ENCODE measurements around the gene MGST1.

The MGST1 gene

DNA sequence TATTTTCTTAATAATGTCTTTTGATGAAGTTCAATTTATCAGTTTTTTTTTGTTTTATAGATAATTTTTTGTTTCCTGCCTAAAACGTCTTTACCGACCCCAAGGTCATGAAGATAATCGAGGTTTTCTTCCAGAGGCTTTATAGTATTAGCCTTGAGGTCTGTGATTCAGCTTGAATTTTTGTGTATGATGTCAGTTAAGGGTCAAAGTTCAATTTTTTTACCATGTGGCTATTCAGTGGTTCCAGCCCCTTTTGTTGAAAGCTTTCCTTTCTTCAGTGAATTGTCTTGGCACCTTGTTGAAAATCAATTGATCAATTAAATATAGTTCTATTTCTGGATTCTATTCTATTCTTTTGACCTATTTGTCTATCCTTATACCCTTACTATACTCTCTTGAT lies 3.2 kb upstream of the MGST1 start:
- Histone ChIP-seq H2BK5ac (ENCODE audit: low read length) (no peak overlapping the region), H3K23ac (ENCODE audit: low read length) (no peak overlapping the region), H3K56ac (ENCODE audit: low read length) (no peak overlapping the region), H3K27ac (ENCODE audit: low read depth, low read length) (no peak overlapping the region), H3K18ac (ENCODE audit: low read length) (no peak overlapping the region), H4K8ac (ENCODE audit: low read depth, low read length) (no peak overlapping the region), H3K4me3 (ENCODE audit: low read length) (no peak overlapping the region), H3K27me3 (ENCODE audit: insufficient read depth, low read length, poor library complexity) (no peaks in the 10 kb centered on the region), H3K4ac (ENCODE audit: low read depth, low read length) (no peak overlapping the region), H2AK5ac (ENCODE audit: low read length) (no peak overlapping the region), H3K79me1 (ENCODE audit: low read length) (no peaks in the 10 kb centered on the region), H2BK15ac (replicated peaks; ENCODE audit: low read depth) (no peak overlapping the region), H3K36me3 (ENCODE audit: control insufficient read depth, insufficient read depth, low read length) (no peaks in the 10 kb centered on the region), H3K4me1 (ENCODE audit: control insufficient read depth, low read depth, low read length) (peaks cover 3% of the 10 kb centered on the region), H3K4me2 (ENCODE audit: low read length) (no peak overlapping the region), H3K9ac (ENCODE audit: low read length) (no peak overlapping the region), H2BK120ac (ENCODE audit: low read depth, low read length) (no peak overlapping the region), H4K5ac (ENCODE audit: low read length) (no peak overlapping the region), H3K79me2 (ENCODE audit: control insufficient read depth, insufficient read depth, low read length) (peaks cover 18% of the 10 kb centered on the region)
- no CpG with 5 or more reads among the region's 3 CpGs for WGBS (ENCODE audit: extremely low coverage, insufficient coverage, low lambda C conversion rate)
- no peak for DNase-seq

DNA sequence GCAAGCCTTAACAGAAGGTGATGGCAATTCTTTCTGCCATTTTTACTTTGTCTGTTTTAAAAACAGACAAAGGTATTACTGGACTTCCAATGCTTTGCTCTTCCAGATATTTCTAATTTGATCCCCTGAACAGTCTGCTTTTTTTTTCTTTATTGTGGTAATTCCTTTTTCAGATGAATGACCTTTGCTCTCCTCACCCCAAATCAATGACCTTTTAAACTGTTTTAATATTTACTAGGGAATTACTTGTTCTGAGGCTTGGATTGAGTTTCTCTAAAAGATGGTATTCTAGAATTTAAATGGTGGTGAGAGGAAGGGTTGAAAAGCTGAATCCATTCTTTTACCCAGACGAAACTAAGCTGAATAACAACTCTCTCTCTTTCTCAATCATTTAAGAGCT lies 2.3 kb upstream of the MGST1 start:
- no peaks in the 10 kb centered on the region for H3K36me3 ChIP-seq (ENCODE audit: control insufficient read depth, insufficient read depth, low read length)
- H3K79me2 ChIP-seq (ENCODE audit: control insufficient read depth, insufficient read depth, low read length) = peaks cover 24% of the 10 kb centered on the region
- peaks cover 1% of the 10 kb centered on the region for H3K79me1 ChIP-seq (ENCODE audit: low read length)
- no peaks in the 10 kb centered on the region for H3K27me3 ChIP-seq (ENCODE audit: insufficient read depth, low read length, poor library complexity)
- H2BK15ac ChIP-seq (replicated peaks; ENCODE audit: low read depth) = no peak overlapping the region
- no peak overlapping the region for H3K56ac ChIP-seq (ENCODE audit: low read length)
- H3K4me1 ChIP-seq (ENCODE audit: control insufficient read depth, low read depth, low read length) = peaks cover 3% of the 10 kb centered on the region
- no peak overlapping the region for H3K9ac ChIP-seq (ENCODE audit: low read length)
- no peak overlapping the region for H3K23ac ChIP-seq (ENCODE audit: low read length)
- H3K18ac ChIP-seq (ENCODE audit: low read length) = no peak overlapping the region
- H2AK5ac ChIP-seq (ENCODE audit: low read length) = no peak overlapping the region
- H3K4ac ChIP-seq (ENCODE audit: low read depth, low read length) = no peak overlapping the region
- H4K8ac ChIP-seq (ENCODE audit: low read depth, low read length) = no peak overlapping the region
- H3K27ac ChIP-seq (ENCODE audit: low read depth, low read length) = no peak overlapping the region
- H4K5ac ChIP-seq (ENCODE audit: low read length) = no peak overlapping the region
- no peak overlapping the region for H2BK5ac ChIP-seq (ENCODE audit: low read length)
- no CpG with 5 or more reads among the region's 1 CpG for WGBS (ENCODE audit: extremely low coverage, insufficient coverage, low lambda C conversion rate)
- H2BK120ac ChIP-seq (ENCODE audit: low read depth, low read length) = no peak overlapping the region
- no peak overlapping the region for H3K4me3 ChIP-seq (ENCODE audit: low read length)
- H3K4me2 ChIP-seq (ENCODE audit: low read length) = no peak overlapping the region
- DNase-seq = no peak

- Histone ChIP-seq H3K27ac (ENCODE audit: low read depth, low read length) (peak overlapping the region; percentile 37), H2BK120ac (ENCODE audit: low read depth, low read length) (no peak overlapping the region), H3K79me2 (ENCODE audit: control insufficient read depth, insufficient read depth, low read length) (peaks cover 38% of the 10 kb centered on the region), H4K5ac (ENCODE audit: low read length) (no peak overlapping the region), H3K27me3 (ENCODE audit: insufficient read depth, low read length, poor library complexity) (no peaks in the 10 kb centered on the region), H2BK5ac (ENCODE audit: low read length) (peak overlapping the region; percentile 4), H3K4me3 (ENCODE audit: low read length) (no peak overlapping the region), H3K4ac (ENCODE audit: low read depth, low read length) (no peak overlapping the region), H2BK15ac (replicated peaks; ENCODE audit: low read depth) (no peak overlapping the region), H4K8ac (ENCODE audit: low read depth, low read length) (no peak overlapping the region), H3K36me3 (ENCODE audit: control insufficient read depth, insufficient read depth, low read length) (no peaks in the 10 kb centered on the region), H3K18ac (ENCODE audit: low read length) (no peak overlapping the region), H3K23ac (ENCODE audit: low read length) (no peak overlapping the region), H3K79me1 (ENCODE audit: low read length) (peaks cover 6% of the 10 kb centered on the region), H3K56ac (ENCODE audit: low read length) (peak overlapping the region; percentile 79), H3K9ac (ENCODE audit: low read length) (peak overlapping the region; percentile 39), H2AK5ac (ENCODE audit: low read length) (no peak overlapping the region), H3K4me2 (ENCODE audit: low read length) (peak overlapping the region; percentile 32), H3K4me1 (ENCODE audit: control insufficient read depth, low read depth, low read length) (peaks cover 3% of the 10 kb centered on the region)
- no peak for DNase-seq
- WGBS (ENCODE audit: extremely low coverage, insufficient coverage, low lambda C conversion rate) = no CpG with 5 or more reads among the region's 7 CpGs
Measured at GRCh38 chr12:16346958-16347357, 487 bp upstream of the MGST1 start.

DNA sequence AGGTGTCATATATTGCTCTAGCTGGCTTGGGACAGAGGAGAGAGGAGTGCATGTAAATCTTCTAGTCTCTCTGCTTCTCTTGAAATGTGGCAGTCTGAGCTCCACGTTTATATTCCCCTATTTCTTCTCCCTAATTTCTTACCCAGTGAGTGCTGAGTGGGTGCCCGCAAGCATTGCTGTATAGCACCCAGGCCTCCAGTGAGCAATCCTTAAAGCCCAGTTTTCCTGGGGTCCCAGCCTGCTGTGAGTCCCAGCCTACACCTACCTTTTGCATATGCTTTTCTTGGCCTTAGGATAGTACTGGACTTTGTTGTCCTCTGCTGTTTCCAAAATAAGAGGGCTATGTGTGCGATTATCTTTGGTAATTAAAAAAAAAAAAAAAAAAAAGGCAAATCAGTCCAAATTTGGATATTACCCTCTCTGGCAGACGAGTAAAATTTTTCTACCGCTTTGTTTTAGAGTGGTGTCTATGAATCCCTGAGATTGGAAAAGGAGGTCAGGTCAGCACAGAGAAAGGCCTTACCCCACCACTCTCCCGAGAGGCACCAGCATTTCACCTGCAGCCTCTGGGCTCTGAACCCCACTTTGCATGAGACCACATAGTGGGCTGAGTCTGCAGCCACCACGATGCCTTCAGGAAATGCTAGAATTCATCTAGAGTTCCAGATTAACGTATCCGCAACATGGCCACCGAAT lies 1.1 kb downstream of the MGST1 start:
- H2AK5ac ChIP-seq (ENCODE audit: low read length) = peak overlapping the region; percentile 89
- no peak overlapping the region for H2BK15ac ChIP-seq (replicated peaks; ENCODE audit: low read depth)
- H4K8ac ChIP-seq (ENCODE audit: low read depth, low read length) = no peak overlapping the region
- H3K36me3 ChIP-seq (ENCODE audit: control insufficient read depth, insufficient read depth, low read length) = no peaks in the 10 kb centered on the region
- peak overlapping the region; percentile 82 for H3K18ac ChIP-seq (ENCODE audit: low read length)
- H2BK120ac ChIP-seq (ENCODE audit: low read depth, low read length) = peak overlapping the region; percentile 85
- H3K4me2 ChIP-seq (ENCODE audit: low read length) = peak overlapping the region; percentile 93
- peak overlapping the region; percentile 92 for H3K56ac ChIP-seq (ENCODE audit: low read length)
- no CpG with 5 or more reads among the region's 10 CpGs for WGBS (ENCODE audit: extremely low coverage, insufficient coverage, low lambda C conversion rate)
- peak overlapping the region; percentile 40 for H3K27ac ChIP-seq (ENCODE audit: low read depth, low read length)
- peaks cover 3% of the 10 kb centered on the region for H3K4me1 ChIP-seq (ENCODE audit: control insufficient read depth, low read depth, low read length)
- H2BK5ac ChIP-seq (ENCODE audit: low read length) = peak overlapping the region; percentile 80
- H3K79me2 ChIP-seq (ENCODE audit: control insufficient read depth, insufficient read depth, low read length) = peaks cover 46% of the 10 kb centered on the region
- H3K79me1 ChIP-seq (ENCODE audit: low read length) = peaks cover 7% of the 10 kb centered on the region
- peak overlapping the region; percentile 90 for H3K23ac ChIP-seq (ENCODE audit: low read length)
- H4K5ac ChIP-seq (ENCODE audit: low read length) = peak overlapping the region; percentile 29
- H3K4me3 ChIP-seq (ENCODE audit: low read length) = peak overlapping the region; percentile 89
- peak overlapping the region; percentile 73 for H3K4ac ChIP-seq (ENCODE audit: low read depth, low read length)
- H3K9ac ChIP-seq (ENCODE audit: low read length) = peak overlapping the region; percentile 96
- peak; percentile 22 for DNase-seq
- no peaks in the 10 kb centered on the region for H3K27me3 ChIP-seq (ENCODE audit: insufficient read depth, low read length, poor library complexity)

- Histone ChIP-seq H3K9ac (ENCODE audit: low read length) (peak overlapping the region; percentile 96), H2BK15ac (replicated peaks; ENCODE audit: low read depth) (no peak overlapping the region), H2AK5ac (ENCODE audit: low read length) (no peak overlapping the region), H3K4me2 (ENCODE audit: low read length) (peak overlapping the region; percentile 93), H3K4ac (ENCODE audit: low read depth, low read length) (no peak overlapping the region), H3K4me1 (ENCODE audit: control insufficient read depth, low read depth, low read length) (peaks cover 3% of the 10 kb centered on the region), H3K79me1 (ENCODE audit: low read length) (peaks cover 7% of the 10 kb centered on the region), H3K18ac (ENCODE audit: low read length) (peak overlapping the region; percentile 3), H2BK120ac (ENCODE audit: low read depth, low read length) (no peak overlapping the region), H3K79me2 (ENCODE audit: control insufficient read depth, insufficient read depth, low read length) (peaks cover 46% of the 10 kb centered on the region), H3K27me3 (ENCODE audit: insufficient read depth, low read length, poor library complexity) (no peaks in the 10 kb centered on the region), H2BK5ac (ENCODE audit: low read length) (no peak overlapping the region), H3K4me3 (ENCODE audit: low read length) (peak overlapping the region; percentile 89), H4K8ac (ENCODE audit: low read depth, low read length) (no peak overlapping the region), H3K23ac (ENCODE audit: low read length) (peak overlapping the region; percentile 29), H3K56ac (ENCODE audit: low read length) (peak overlapping the region; percentile 92), H3K36me3 (ENCODE audit: control insufficient read depth, insufficient read depth, low read length) (no peaks in the 10 kb centered on the region), H4K5ac (ENCODE audit: low read length) (no peak overlapping the region), H3K27ac (ENCODE audit: low read depth, low read length) (peak overlapping the region; percentile 16)
- WGBS (ENCODE audit: extremely low coverage, insufficient coverage, low lambda C conversion rate) = no CpG with 5 or more reads among the region's 3 CpGs
- peak; percentile 76 for DNase-seq
Measured at GRCh38 chr12:16349131-16349460, 1.7 kb downstream of the MGST1 start.

GRCh38 chr12:16350682-16351081 lies 3.2 kb downstream of the MGST1 start:
- Histone ChIP-seq H4K5ac (ENCODE audit: low read length) (no peak overlapping the region), H3K18ac (ENCODE audit: low read length) (no peak overlapping the region), H4K8ac (ENCODE audit: low read depth, low read length) (no peak overlapping the region), H3K36me3 (ENCODE audit: control insufficient read depth, insufficient read depth, low read length) (no peaks in the 10 kb centered on the region), H3K4ac (ENCODE audit: low read depth, low read length) (no peak overlapping the region), H3K4me2 (ENCODE audit: low read length) (peak overlapping the region; percentile 14), H2BK120ac (ENCODE audit: low read depth, low read length) (no peak overlapping the region), H2BK5ac (ENCODE audit: low read length) (no peak overlapping the region), H3K79me1 (ENCODE audit: low read length) (peaks cover 9% of the 10 kb centered on the region), H3K56ac (ENCODE audit: low read length) (no peak overlapping the region), H3K4me3 (ENCODE audit: low read length) (no peak overlapping the region), H3K4me1 (ENCODE audit: control insufficient read depth, low read depth, low read length) (peaks cover 3% of the 10 kb centered on the region), H3K27ac (ENCODE audit: low read depth, low read length) (no peak overlapping the region), H2AK5ac (ENCODE audit: low read length) (no peak overlapping the region), H2BK15ac (replicated peaks; ENCODE audit: low read depth) (no peak overlapping the region), H3K9ac (ENCODE audit: low read length) (no peak overlapping the region), H3K23ac (ENCODE audit: low read length) (no peak overlapping the region), H3K27me3 (ENCODE audit: insufficient read depth, low read length, poor library complexity) (no peaks in the 10 kb centered on the region), H3K79me2 (ENCODE audit: control insufficient read depth, insufficient read depth, low read length) (peaks cover 46% of the 10 kb centered on the region)
- DNase-seq = peak; percentile 14
- WGBS (ENCODE audit: extremely low coverage, insufficient coverage, low lambda C conversion rate) = no CpG with 5 or more reads among the region's 1 CpG

All from mesendoderm (in vitro differentiated cells).